Endothelial cell of umbilical vein (primary cell): Measurements from ENCODE around the gene NAGPA. TPM values are rescaled to one million over a fixed set of nuclear protein-coding genes. Genes with fewer than 3 reads are reported as not detected.

ENCODE experiments used
- BruUV-seq: library from RNA; stranded (reverse); fragments of 400-500 nt; replicated peaks from 2 replicates; lab custom pipeline; 2021; lab: Mats Ljungman, UMichigan
- CTCF ChIA-PET: fragments of 300-600, 350-600 bp; sonication (Branson Sonifier 250); formaldehyde crosslinking; loops from one replicate; lab custom pipeline; 2021; ENCODE audit warnings: antibody characterized with exemption, inconsistent platforms; lab: Charles Lee
- POLR2A ChIA-PET: fragments of 300-600, 350-600 bp; sonication (Branson Sonifier 250); formaldehyde crosslinking; loops from one replicate; lab custom pipeline; 2021; ENCODE audit warnings: antibody characterized with exemption, inconsistent platforms; lab: Charles Lee
- DNase-seq: peaks from one replicate; pipeline ENCODE4 v3.0.0-alpha.2; 2011; ENCODE audit warnings: low read depth, low spot score
- FAIRE-seq: peaks from 2 replicates; lab custom pipeline; 2011; peaks lifted over from hg19 to GRCh38; lab: Jason Lieb, UNC
- H2AFZ ChIP-seq: 2 replicates; pipeline ENCODE4 v1.6.0; 2012; ENCODE audit warnings: low read depth, low read length, control low read depth, inconsistent platforms
- H3K27ac ChIP-seq: 2 replicates; pipeline ENCODE4 v1.5.1; 2011; ENCODE audit warnings: low read depth, mild to moderate bottlenecking, control low read depth, low read length, moderate library complexity; ENCODE audit not compliant: insufficient read depth
- H3K27me3 ChIP-seq, 2 experiments: 2 replicates each; pipeline versions ENCODE4 v1.6.0 to v1.6.1; 2011; ENCODE audit warnings: low read length in 2 of 2, mixed read lengths in 1 of 2; ENCODE audit not compliant: control insufficient read depth in 2 of 2, insufficient read depth in 2 of 2
- H3K36me3 ChIP-seq, 2 experiments: 2 replicates in 1 of 2; 3 replicates in 1 of 2; pipeline ENCODE4 v1.5.1; 2011; ENCODE audit warnings: low read length in 2 of 2, mild to moderate bottlenecking in 1 of 2, moderate library complexity in 1 of 2; ENCODE audit not compliant: control insufficient read depth in 2 of 2, insufficient read depth in 2 of 2; ENCODE audit errors: extremely low read depth in 1 of 2
- H3K4me1 ChIP-seq: 3 replicates; pipeline ENCODE4 v1.5.1; 2011; ENCODE audit warnings: mild to moderate bottlenecking, low read length; ENCODE audit not compliant: control insufficient read depth, insufficient read depth; ENCODE audit errors: extremely low read depth
- H3K4me2 ChIP-seq: 2 replicates; pipeline ENCODE4 v1.6.1; 2011; ENCODE audit warnings: low read length, control low read depth, mixed read lengths; ENCODE audit not compliant: insufficient read depth
- H3K4me3 ChIP-seq, 3 experiments: fragments of 200-600 bp in 1 of 3; sonication (generic), shearing (Covaris generic) in 1 of 3; replicated peaks in 1 of 3; 2 replicates each; pipeline ENCODE4 v1.5.1; 2011 to 2016; ENCODE audit warnings: control low read depth in 3 of 3, low read length in 3 of 3, mild to moderate bottlenecking in 2 of 3, inconsistent platforms in 1 of 3, low read depth in 1 of 3, moderate library complexity in 1 of 3; ENCODE audit not compliant: insufficient read depth in 1 of 3
- H3K79me2 ChIP-seq: 2 replicates; pipeline ENCODE4 v1.6.0; 2012; ENCODE audit warnings: low read length, inconsistent platforms; ENCODE audit not compliant: control insufficient read depth, insufficient read depth
- H3K9ac ChIP-seq: replicated peaks from 2 replicates; pipeline ENCODE3; 2011; ENCODE audit warnings: low read length, control low read depth; ENCODE audit not compliant: insufficient read depth; ENCODE audit errors: extremely low read depth
- H3K9me1 ChIP-seq: replicated peaks from 3 replicates; pipeline ENCODE4 v1.6.0; 2011; ENCODE audit warnings: mild to moderate bottlenecking, low read length; ENCODE audit not compliant: control insufficient read depth, insufficient read depth; ENCODE audit errors: extremely low read depth
- H3K9me3 ChIP-seq: replicated peaks from 2 replicates; pipeline ENCODE4 v1.5.1; 2012; ENCODE audit warnings: low read length, inconsistent platforms; ENCODE audit not compliant: control insufficient read depth, insufficient read depth
- H4K20me1 ChIP-seq: replicated peaks from 2 replicates; pipeline ENCODE3; 2011; ENCODE audit warnings: mild to moderate bottlenecking, low read length; ENCODE audit not compliant: control insufficient read depth, insufficient read depth; ENCODE audit errors: extremely low read depth
- EZH2 ChIP-seq: IDR thresholded peaks from 2 replicates; pipeline ENCODE4 v1.6.1; 2012; ENCODE audit warnings: borderline replicate concordance, low read depth, mild to moderate bottlenecking, moderate library complexity, low read length, inconsistent platforms; ENCODE audit not compliant: severe bottlenecking
- FOS ChIP-seq: IDR thresholded peaks from 2 replicates; pipeline ENCODE4 v1.6.1; 2011; ENCODE audit warnings: mild to moderate bottlenecking, low read length, moderate library complexity, borderline replicate concordance; ENCODE audit not compliant: insufficient read depth
- GATA2 ChIP-seq: IDR thresholded peaks from 2 replicates; pipeline ENCODE4 v1.7.0; 2011; ENCODE audit warnings: low read depth, mild to moderate bottlenecking, moderate library complexity, mixed read lengths, low read length; ENCODE audit not compliant: insufficient read length, insufficient read depth
- JUN ChIP-seq: IDR thresholded peaks from 2 replicates; pipeline ENCODE4 v1.6.1; 2011; ENCODE audit warnings: borderline replicate concordance, low read depth; ENCODE audit not compliant: insufficient read length, insufficient read depth
- MYC ChIP-seq: IDR thresholded peaks from one replicate; pipeline ENCODE4 v1.6.1; 2011; ENCODE audit warnings: mild to moderate bottlenecking, low read depth, low read length
- POLR2A ChIP-seq: IDR thresholded peaks from 2 replicates; pipeline ENCODE4 v1.6.1; 2012; ENCODE audit warnings: low read depth, mild to moderate bottlenecking, control low read depth, low read length
- POLR2AphosphoS5 ChIP-seq: IDR thresholded peaks from 2 replicates; pipeline ENCODE4 v1.6.1; 2012; ENCODE audit warnings: low read depth, mild to moderate bottlenecking, control low read depth, low read length, moderate library complexity; ENCODE audit not compliant: insufficient read depth
- dilution Hi-C: fragments of 300-500 bp; cut with MboI; formaldehyde crosslinking; loops from one replicate; pipeline ENCODE4 v1.15.0; 2019; ENCODE audit warnings: low sequenced_read_pairs; ENCODE audit not compliant: extremely low pct_ligation_motif_present
- intact Hi-C: fragments of 100-400 bp; cut with micrococcal nuclease; formaldehyde crosslinking; loops from one replicate; pipeline ENCODE4 v1.10.0; 2022
- polyA plus RNA-seq, 4 experiments: library from polyadenylated mRNA; depleted of rRNA in 3 of 4; stranded (reverse) in 3 of 4; unstranded in 1 of 4; fragments of >200 nt; gene quantifications; 2 replicates each; pipeline versions ENCODE4 v1.2.1 to v1.2.3, GENCODE V29; 2011 to 2012; ENCODE audit warnings: missing spikeins in 1 of 4
- total RNA-seq: library from RNA; stranded (reverse); gene quantifications from 2 replicates; pipeline ENCODE4 v1.2.3, GENCODE V29; 2021
- TF ChIP-seq, protein P1 (sequence below): IDR thresholded peaks from 2 replicates; pipeline ENCODE4 v1.6.1; 2011; ENCODE audit not compliant: insufficient read depth, insufficient read length
- TF ChIP-seq, protein P2 (sequence below), 2 donors: IDR thresholded peaks; 1 replicate in 1 of 2; 2 replicates in 1 of 2; pipeline ENCODE4 v1.5.1; 2011; ENCODE audit warnings: low read length in 2 of 2, mild to moderate bottlenecking in 2 of 2, moderate library complexity in 2 of 2, control low read depth in 1 of 2, inconsistent platforms in 1 of 2, low read depth in 1 of 2; ENCODE audit not compliant: insufficient read depth in 1 of 2; ENCODE audit errors: extremely low read depth in 1 of 2

The NAGPA gene
- total and polyA plus RNA-seq, 2 donors (not counting 3 experiments of a cell fraction or from before 2014, with no cell fraction given): 29.6 to 29.9 TPM

DNA sequence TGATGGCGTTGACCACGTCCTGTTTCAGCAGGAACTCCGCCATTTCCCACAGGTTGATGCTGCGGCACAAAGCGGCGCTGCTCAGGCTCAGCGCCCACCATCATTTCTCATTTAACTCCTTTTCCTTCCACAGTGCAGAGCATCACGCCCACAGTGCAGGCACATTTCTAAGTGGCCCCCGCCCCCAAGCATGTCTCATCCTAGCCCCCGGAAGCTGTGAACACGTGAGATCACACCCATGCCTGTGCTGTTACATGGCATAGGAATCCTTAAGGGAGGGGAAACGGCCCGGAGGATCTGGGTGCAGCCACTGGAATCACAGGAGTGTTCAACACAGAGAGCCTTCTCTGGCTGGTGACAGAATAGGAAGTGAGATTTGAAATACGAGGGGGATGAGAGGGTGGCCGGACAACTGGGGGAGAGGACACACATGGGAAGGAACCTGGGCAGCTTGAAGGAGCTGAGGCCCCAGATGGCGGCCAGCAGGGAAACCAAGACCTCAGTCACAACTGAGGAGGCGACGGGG is 4.7 kb downstream of the NAGPA start:
- H4K20me1 ChIP-seq: no peaks in the 10 kb centered on the region
- TF ChIP-seq, protein P1, sequence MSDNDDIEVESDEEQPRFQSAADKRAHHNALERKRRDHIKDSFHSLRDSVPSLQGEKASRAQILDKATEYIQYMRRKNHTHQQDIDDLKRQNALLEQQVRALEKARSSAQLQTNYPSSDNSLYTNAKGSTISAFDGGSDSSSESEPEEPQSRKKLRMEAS: no peak
- H3K4me2 ChIP-seq: no peak overlapping the region
- dilution Hi-C loops: no loop called here
- H3K9me3 ChIP-seq: no peaks in the 10 kb centered on the region
- H2AFZ ChIP-seq: no peak overlapping the region
- no TSS peak for BruUV-seq
- no peak overlapping the region for H3K4me3 ChIP-seq
- H3K36me3 ChIP-seq: peaks cover 0 to 2% of the 10 kb centered on the region in 2 experiments
- no peaks in the 10 kb centered on the region for H3K9me1 ChIP-seq
- no peaks in the 10 kb centered on the region for H3K27me3 ChIP-seq
- H3K79me2 ChIP-seq: no peaks in the 10 kb centered on the region
- H3K27ac ChIP-seq: no peak overlapping the region
- peaks cover 7% of the 10 kb centered on the region for H3K4me1 ChIP-seq
- CTCF ChIA-PET: no interaction called here
- H3K9ac ChIP-seq: no peak overlapping the region
- no peak for DNase-seq
- FAIRE-seq: no peak
- POLR2A ChIA-PET: no interaction called here
- intact Hi-C loops: no loop called here

DNA sequence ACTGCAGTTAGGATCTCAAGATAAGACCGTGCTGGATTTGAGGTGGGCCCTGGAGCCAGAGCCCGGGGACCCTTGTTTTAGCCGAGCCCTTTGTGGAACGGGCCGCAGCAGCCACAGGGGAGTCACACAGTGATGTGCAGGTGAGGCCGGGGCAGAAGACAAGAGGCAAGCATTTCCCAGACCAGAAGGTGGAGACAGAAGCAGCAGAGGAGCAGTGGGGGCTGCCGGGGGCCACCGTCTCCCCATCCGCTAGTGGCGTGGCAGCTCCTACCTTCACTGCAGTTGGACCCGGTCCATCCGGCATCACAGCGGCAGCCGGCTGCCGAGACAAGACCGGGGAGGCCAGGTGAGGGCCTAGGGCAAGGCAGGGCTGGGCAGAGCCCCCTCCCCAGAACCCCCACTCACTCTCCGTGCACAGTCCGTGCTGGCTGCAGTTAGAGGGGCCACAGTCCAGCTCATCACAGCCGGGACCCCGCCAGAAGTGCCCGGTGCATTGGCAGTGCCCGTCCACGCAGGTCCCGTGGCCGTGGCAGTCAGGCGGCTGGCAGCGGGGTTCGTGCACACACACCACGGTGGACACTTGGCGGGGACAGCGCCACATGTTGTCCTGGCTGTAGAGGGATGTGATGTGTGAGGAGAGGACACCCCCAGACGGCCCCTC is 6.0 kb downstream of the NAGPA start:
- Histone ChIP-seq H3K27ac (no peak overlapping the region), H3K4me2 (no peak overlapping the region), H3K9me3 (no peaks in the 10 kb centered on the region), H3K79me2 (no peaks in the 10 kb centered on the region), H2AFZ (no peak overlapping the region), H3K4me1 (peaks cover 2% of the 10 kb centered on the region), H4K20me1 (no peaks in the 10 kb centered on the region), H3K9ac (no peak overlapping the region), H3K9me1 (no peaks in the 10 kb centered on the region), H3K4me3 (no peak overlapping the region), H3K36me3 (peaks cover 0 to 2% of the 10 kb centered on the region in 2 experiments), H3K27me3 (no peaks in the 10 kb centered on the region)
- dilution Hi-C loops (no loop called here), intact Hi-C loops (no loop called here)
- DNase-seq: no peak
- TF ChIP-seq, protein P2, sequence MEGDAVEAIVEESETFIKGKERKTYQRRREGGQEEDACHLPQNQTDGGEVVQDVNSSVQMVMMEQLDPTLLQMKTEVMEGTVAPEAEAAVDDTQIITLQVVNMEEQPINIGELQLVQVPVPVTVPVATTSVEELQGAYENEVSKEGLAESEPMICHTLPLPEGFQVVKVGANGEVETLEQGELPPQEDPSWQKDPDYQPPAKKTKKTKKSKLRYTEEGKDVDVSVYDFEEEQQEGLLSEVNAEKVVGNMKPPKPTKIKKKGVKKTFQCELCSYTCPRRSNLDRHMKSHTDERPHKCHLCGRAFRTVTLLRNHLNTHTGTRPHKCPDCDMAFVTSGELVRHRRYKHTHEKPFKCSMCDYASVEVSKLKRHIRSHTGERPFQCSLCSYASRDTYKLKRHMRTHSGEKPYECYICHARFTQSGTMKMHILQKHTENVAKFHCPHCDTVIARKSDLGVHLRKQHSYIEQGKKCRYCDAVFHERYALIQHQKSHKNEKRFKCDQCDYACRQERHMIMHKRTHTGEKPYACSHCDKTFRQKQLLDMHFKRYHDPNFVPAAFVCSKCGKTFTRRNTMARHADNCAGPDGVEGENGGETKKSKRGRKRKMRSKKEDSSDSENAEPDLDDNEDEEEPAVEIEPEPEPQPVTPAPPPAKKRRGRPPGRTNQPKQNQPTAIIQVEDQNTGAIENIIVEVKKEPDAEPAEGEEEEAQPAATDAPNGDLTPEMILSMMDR (IDR thresholded peaks at IDR 0.05; ENCODE audit: extremely low read depth in 1 of 2, insufficient read depth in 1 of 2, low read depth in 1 of 2, low read length in 2 of 2): no peak
- no peak for TF ChIP-seq JUN
- TF ChIP-seq MYC: no peak
- no peak for TF ChIP-seq EZH2
- TF ChIP-seq GATA2: no peak
- no peak for TF ChIP-seq FOS
- TF ChIP-seq, protein P1: no peak
- TF ChIP-seq POLR2AphosphoS5: no peak
- TF ChIP-seq POLR2A: no peak
- no TSS peak for BruUV-seq
- no peak for FAIRE-seq
- ChIA-PET CTCF (no interaction called here), POLR2A (no interaction called here)
